SU-DHL-6 (cell line): ENCODE data around the gene RNF217.

Experiments used
- EZH2phosphoT487 ChIP-seq: fragments of 200-600 bp; sonication (generic), shearing (Covaris generic); conservative IDR thresholded peaks from 2 replicates; pipeline ENCODE4 v1.6.1; 2018; ENCODE audit warnings: mild to moderate bottlenecking, antibody characterized with exemption, low read length, moderate library complexity, mixed read lengths
- TF ChIP-seq, protein P1 (sequence below): fragments of 200-600 bp; sonication (generic); IDR thresholded peaks from one replicate; pipeline ENCODE4 v1.5.1; 2017; ENCODE audit warnings: antibody characterized with exemption, mild to moderate bottlenecking, low read length, moderate library complexity; ENCODE audit not compliant: insufficient read depth, poor library complexity, severe bottlenecking

DNA sequence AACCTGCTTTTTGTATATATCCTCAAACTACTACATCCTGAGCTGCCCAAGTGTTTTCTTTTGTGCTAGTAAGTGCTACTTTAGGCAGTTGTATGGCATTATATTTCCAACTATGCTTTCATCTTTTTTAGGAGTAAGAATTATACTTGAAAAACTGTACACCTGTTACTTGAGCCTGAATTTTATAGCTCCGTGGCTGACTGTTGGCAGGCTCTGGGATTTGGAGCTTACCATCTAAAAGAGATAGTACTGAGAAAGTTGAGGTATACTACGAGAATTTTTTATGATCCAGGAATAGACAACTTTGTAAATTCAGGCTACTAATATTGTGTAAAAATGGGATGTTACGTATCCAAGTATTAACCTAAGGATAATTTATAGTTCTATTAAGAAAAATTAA lies 32.4 kb downstream of the RNF217 start:
- no peak for TF ChIP-seq EZH2phosphoT487
- TF ChIP-seq, protein P1, sequence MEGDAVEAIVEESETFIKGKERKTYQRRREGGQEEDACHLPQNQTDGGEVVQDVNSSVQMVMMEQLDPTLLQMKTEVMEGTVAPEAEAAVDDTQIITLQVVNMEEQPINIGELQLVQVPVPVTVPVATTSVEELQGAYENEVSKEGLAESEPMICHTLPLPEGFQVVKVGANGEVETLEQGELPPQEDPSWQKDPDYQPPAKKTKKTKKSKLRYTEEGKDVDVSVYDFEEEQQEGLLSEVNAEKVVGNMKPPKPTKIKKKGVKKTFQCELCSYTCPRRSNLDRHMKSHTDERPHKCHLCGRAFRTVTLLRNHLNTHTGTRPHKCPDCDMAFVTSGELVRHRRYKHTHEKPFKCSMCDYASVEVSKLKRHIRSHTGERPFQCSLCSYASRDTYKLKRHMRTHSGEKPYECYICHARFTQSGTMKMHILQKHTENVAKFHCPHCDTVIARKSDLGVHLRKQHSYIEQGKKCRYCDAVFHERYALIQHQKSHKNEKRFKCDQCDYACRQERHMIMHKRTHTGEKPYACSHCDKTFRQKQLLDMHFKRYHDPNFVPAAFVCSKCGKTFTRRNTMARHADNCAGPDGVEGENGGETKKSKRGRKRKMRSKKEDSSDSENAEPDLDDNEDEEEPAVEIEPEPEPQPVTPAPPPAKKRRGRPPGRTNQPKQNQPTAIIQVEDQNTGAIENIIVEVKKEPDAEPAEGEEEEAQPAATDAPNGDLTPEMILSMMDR, result no peak
